Measurements from ENCODE around the gene CCT4.

The CCT4 gene, protein sequence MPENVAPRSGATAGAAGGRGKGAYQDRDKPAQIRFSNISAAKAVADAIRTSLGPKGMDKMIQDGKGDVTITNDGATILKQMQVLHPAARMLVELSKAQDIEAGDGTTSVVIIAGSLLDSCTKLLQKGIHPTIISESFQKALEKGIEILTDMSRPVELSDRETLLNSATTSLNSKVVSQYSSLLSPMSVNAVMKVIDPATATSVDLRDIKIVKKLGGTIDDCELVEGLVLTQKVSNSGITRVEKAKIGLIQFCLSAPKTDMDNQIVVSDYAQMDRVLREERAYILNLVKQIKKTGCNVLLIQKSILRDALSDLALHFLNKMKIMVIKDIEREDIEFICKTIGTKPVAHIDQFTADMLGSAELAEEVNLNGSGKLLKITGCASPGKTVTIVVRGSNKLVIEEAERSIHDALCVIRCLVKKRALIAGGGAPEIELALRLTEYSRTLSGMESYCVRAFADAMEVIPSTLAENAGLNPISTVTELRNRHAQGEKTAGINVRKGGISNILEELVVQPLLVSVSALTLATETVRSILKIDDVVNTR

DNA sequence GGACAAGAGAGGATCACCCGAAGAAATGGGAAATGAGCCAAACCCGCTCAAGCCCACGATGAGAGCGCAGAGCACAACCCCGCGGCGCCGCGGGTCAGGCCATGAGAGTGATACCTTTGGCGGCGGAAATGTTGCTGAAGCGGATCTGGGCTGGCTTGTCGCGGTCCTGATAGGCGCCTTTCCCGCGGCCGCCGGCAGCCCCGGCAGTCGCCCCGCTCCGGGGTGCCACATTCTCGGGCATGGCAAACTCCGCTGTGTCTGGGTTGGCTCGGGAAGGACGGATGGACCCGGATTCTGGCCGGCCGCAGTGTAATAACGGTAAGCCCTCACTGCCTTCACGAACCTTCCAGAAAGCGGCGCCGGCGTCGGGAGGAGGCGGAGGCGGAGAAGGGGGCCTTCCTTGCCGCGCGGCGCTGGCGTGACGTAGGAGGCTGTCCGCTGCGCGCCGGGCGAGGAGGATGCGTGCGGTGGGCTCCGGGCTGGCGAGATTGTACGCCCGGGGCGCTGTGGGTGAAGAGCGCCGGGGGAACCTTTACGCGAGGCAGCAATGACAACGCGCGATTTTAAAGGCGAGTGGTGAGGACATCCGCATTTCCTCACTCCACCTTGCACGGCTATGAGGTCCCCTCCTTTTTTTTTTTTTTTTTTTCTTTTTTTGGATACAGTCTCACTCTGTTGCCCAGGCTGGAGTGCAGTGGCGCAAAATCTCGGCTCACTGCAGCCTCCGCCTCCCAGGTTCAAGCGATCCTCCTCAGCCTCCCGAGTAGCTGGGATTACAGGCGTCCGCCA is at the start of gene CCT4:
TSS of gene CCT4 (minus strand) at position 390 of the 789 bp plus-strand sequence. CDS start at position 241, 149 bp downstream.
- TF ChIP-seq, protein P1, sequence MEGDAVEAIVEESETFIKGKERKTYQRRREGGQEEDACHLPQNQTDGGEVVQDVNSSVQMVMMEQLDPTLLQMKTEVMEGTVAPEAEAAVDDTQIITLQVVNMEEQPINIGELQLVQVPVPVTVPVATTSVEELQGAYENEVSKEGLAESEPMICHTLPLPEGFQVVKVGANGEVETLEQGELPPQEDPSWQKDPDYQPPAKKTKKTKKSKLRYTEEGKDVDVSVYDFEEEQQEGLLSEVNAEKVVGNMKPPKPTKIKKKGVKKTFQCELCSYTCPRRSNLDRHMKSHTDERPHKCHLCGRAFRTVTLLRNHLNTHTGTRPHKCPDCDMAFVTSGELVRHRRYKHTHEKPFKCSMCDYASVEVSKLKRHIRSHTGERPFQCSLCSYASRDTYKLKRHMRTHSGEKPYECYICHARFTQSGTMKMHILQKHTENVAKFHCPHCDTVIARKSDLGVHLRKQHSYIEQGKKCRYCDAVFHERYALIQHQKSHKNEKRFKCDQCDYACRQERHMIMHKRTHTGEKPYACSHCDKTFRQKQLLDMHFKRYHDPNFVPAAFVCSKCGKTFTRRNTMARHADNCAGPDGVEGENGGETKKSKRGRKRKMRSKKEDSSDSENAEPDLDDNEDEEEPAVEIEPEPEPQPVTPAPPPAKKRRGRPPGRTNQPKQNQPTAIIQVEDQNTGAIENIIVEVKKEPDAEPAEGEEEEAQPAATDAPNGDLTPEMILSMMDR (IDR thresholded peaks at IDR 0.05), result no peak

DNA sequence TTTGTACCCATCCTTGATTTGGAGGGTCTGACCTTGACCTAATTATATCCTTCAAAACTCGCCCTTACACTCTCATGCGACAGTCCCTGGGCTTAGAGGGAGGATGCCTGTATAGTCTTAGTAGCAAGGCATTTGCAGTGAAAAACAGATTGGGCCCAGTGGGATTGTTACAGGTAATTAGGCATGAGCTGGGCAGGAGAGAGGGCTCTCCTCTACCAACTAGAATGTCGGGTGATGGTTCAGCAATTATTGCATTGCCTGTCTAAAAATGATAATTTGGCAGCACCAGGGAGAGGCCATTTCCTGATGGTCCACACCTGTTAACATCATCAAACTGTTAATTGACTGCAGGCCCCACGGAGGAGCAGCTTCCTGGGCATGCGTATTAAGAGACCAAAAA is 49.4 kb upstream of the CCT4 start:
- TF ChIP-seq, protein P1 (IDR thresholded peaks at IDR 0.05), result no peak

DNA sequence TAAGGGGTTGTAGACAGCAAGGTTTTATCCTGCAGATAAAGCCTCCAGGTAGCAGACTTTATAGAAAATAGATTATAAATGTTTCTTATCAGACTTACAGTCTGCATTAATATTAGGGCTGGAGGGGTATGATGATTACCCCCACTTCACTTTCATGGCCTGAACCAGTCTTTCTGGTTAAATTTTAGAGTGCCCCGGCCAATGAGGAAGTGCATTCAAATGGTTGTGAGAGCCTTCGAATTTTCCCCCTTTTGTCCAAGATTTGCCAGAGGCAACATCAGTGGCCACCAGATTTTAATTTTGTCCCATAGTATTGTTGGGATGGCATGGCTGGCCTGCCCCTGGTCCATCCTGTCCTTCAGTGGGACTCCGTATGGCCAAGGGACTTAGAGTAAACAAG is 48.6 kb upstream of the CCT4 start:
- TF ChIP-seq, protein P1 (IDR thresholded peaks at IDR 0.05), result no peak

DNA sequence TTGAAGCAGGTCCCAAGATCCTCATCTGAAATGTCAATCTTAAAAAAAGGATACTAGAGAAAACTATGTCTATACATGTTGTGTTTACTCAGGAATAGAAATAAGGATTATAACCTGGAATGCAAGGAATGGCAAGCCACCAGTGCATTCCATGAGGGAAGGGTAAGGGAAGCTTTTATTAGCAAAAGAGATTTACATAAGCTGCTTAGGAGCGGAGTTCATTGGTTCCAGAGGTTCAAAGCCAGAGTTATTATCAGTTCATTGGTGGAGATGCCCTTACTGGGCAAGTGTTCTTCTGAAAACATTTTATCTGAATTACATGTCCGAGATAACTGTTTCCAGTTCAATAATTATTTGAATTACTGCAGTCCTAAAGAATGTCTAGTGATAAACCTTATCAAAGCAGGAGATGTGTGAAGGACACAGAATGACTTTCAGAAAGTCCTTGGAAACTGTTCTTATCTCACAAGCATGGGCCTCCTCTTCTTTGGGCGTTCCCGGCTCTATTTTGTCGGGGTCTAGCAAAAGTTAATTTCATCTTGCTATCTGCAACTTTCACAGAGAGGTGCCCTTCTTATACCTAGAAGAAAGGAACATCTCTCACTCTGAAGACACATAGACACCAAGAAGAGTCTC is 40.5 kb upstream of the CCT4 start:
- TF ChIP-seq, protein P1 (IDR thresholded peaks at IDR 0.05), result no peak

DNA sequence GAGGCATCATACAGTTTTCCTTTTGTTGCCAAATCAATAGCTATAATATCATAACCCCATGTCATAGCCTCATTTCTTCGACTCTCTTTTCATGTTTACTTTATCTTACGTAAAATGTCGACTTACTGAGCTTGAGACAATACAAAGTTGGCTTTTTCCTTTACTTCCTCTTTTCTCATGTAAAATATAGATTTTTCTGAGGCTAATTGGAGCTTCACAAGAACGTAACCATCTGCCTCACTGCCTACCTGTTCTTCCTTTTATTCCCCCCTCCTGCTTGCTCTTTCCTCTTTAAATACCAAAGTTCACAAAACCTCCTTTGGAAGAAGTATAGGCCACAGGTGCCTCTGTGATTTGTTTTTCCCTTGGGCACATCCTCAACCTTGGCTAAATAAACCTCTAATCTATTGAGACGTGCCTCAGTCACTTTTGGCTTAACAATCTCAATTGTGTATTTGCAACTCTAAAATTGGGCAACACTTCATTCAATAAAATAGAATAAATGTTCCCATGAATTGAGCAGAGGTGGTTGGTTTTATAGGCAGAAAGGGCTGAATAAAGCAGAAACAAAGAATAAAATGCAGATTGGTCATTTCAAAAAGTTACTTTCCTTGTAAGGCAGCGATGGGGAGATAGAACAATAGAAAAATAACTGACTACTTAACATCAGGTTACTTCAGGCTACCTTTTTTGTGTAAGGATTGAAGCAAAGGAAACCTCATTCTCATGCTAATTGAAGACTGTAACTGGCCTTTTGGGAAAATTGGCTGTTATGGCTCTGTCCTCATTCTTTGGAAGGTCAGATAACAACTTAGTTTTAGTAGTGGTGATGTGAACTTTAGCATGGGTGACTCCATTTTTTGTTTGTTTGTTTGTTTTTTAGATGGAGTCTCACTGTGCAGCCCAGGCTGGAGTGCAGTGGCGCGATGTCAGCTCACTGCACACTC is 38.3 kb upstream of the CCT4 start:
- TF ChIP-seq, protein P1 (IDR thresholded peaks at IDR 0.05), result no peak

DNA sequence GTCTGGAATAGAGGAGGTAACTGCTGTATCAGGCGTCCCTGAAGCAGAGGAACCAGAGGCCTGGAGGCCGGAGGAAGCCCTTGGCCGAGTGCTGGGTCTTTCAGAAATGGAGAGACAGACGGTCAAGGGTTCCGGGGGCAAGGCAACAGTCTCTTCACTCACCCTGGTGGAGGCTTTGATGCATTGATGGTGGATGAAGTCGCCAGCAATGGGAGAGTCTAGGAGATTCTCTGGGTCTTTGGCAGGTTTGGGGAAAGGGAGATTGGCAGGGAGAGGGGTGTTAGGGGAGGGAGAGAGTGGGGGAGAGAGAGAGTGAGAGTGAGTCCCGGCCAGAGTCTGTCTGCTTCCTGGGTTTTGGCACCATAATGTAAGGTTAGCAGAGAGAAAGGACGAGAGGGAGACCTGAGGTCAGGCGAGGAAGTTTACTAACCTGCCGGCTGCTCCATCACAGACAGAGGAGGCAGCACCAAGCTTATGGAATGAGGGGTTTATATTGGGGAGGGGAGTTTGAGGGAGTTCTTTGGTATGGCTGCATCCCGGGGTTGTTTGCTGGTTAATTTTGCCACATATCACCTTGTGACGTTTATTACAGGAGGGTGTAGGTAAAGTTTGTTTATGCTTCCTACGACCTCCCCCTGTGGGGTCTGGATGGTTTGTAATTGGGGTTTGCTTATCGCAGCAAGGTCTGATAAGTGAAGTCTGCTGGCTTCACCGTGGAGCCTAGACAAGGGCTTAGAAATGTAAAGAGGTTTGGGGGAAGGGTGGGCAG is 36.6 kb upstream of the CCT4 start:
- TF ChIP-seq, protein P1 (IDR thresholded peaks at IDR 0.05), result no peak
